Thymus (tissue), 11 donors: ENCODE results near the gene FER1L5. TPM values are rescaled to one million over a fixed set of nuclear protein-coding genes. Genes with fewer than 3 reads are reported as not detected.

Experiments used
- DNase-seq, 9 donors: peaks; one replicate each; pipeline ENCODE4 v3.0.0-alpha.2; 2013; ENCODE audit warnings: low spot score in 9 of 9, low read depth in 6 of 9, missing footprints in 1 of 9
- H3K27ac ChIP-seq, 2 donors: one replicate each; pipeline ENCODE4 v1.5.1; 2013; ENCODE audit warnings: control low read depth in 1 of 2, low read depth in 1 of 2, low read length in 1 of 2, mild to moderate bottlenecking in 1 of 2, moderate library complexity in 1 of 2
- H3K27me3 ChIP-seq, 2 donors: one replicate each; pipeline ENCODE4 v1.5.1; 2013; ENCODE audit warnings: low read length in 1 of 2; ENCODE audit not compliant: control insufficient read depth in 2 of 2, insufficient read depth in 1 of 2
- H3K36me3 ChIP-seq, 2 donors: one replicate each; pipeline ENCODE4 v1.5.1; 2013; ENCODE audit warnings: low read length in 1 of 2, mild to moderate bottlenecking in 1 of 2, moderate library complexity in 1 of 2; ENCODE audit not compliant: control insufficient read depth in 2 of 2, insufficient read depth in 2 of 2
- H3K4me1 ChIP-seq, 2 donors: one replicate each; pipeline ENCODE4 v1.5.1; 2013; ENCODE audit warnings: low read length in 2 of 2; ENCODE audit not compliant: control insufficient read depth in 2 of 2, insufficient read depth in 2 of 2
- H3K4me3 ChIP-seq, 2 donors: one replicate each; pipeline ENCODE4 v1.5.1; 2013; ENCODE audit warnings: low read length in 2 of 2, control low read depth in 1 of 2, mild to moderate bottlenecking in 1 of 2
- H3K9me3 ChIP-seq, 2 donors: one replicate each; pipeline ENCODE4 v1.5.1; 2013; ENCODE audit warnings: low read length in 1 of 2, mild to moderate bottlenecking in 1 of 2; ENCODE audit not compliant: control insufficient read depth in 2 of 2, insufficient read depth in 1 of 2
- WGBS: extraction: QIAGEN DNeasy Blood & Tissue Kit; methylation state at CpG from one replicate; pipeline ENCODE4 v1.1.7; 2013; 5-methylcytosine and 5-hydroxymethylcytosine counted together
- polyA plus RNA-seq: library from polyadenylated mRNA; stranded (reverse); fragments of 200-250 nt; gene quantifications from one replicate; pipeline ENCODE4 v1.2.3, GENCODE V29; 2013
- total RNA-seq: library from RNA; stranded (reverse); fragments of 120-200 nt; gene quantifications from one replicate; pipeline ENCODE4 v1.2.4, GENCODE V29; 2013
- donor health status: healthy.

The FER1L5 gene
- total and polyA plus RNA-seq, 2 donors: 0.05 to 0.09 TPM

- Histone ChIP-seq H3K9me3 (no peaks in the 10 kb centered on the region), H3K36me3 (peaks cover 24 to 29% of the 10 kb centered on the region in 2 donors), H3K27ac (no peak overlapping the region), H3K27me3 (no peaks in the 10 kb centered on the region), H3K4me1 (no peaks in the 10 kb centered on the region), H3K4me3 (no peak overlapping the region)
- 95% methylated on average over 4 of the region's 4 CpGs for WGBS
- DNase-seq: no peak
These were observed 83.6 kb downstream of the FER1L5 start for GRCh38 chr2:96726131-96726530.

- peaks cover 30 to 41% of the 10 kb centered on the region in 2 donors for H3K36me3 ChIP-seq
- no peak for DNase-seq
These were observed 84.9 kb downstream of the FER1L5 start for GRCh38 chr2:96727431-96727830.

GRCh38 chr2:96729748-96730147 is 87.2 kb downstream of the FER1L5 start:
- Histone ChIP-seq H3K4me3 (no peak overlapping the region), H3K27ac (no peak overlapping the region), H3K27me3 (no peaks in the 10 kb centered on the region), H3K4me1 (no peaks in the 10 kb centered on the region), H3K36me3 (peaks cover 49 to 62% of the 10 kb centered on the region in 2 donors), H3K9me3 (no peaks in the 10 kb centered on the region)
- no peak for DNase-seq
- 95% methylated on average over 7 of the region's 7 CpGs for WGBS

More at GRCh38 chr2:96727431-96727830, 84.9 kb downstream of the FER1L5 start:
- no peak overlapping the region for H3K27ac ChIP-seq
- no peak overlapping the region for H3K4me3 ChIP-seq
- H3K27me3 ChIP-seq: no peaks in the 10 kb centered on the region
- H3K4me1 ChIP-seq: no peaks in the 10 kb centered on the region
- 97% methylated on average over 5 of the region's 5 CpGs for WGBS
- H3K9me3 ChIP-seq: no peaks in the 10 kb centered on the region

- H3K4me3 ChIP-seq: no peak overlapping the region
- H3K9me3 ChIP-seq: no peaks in the 10 kb centered on the region
- H3K4me1 ChIP-seq: no peaks in the 10 kb centered on the region
- no peak for DNase-seq
- H3K27ac ChIP-seq: no peak overlapping the region
- no peaks in the 10 kb centered on the region for H3K27me3 ChIP-seq
- 99% methylated on average over 2 of the region's 2 CpGs for WGBS
- H3K36me3 ChIP-seq: peaks cover 53 to 66% of the 10 kb centered on the region in 2 donors
These were observed 87.6 kb downstream of the FER1L5 start for GRCh38 chr2:96730212-96730611.

- DNase-seq: no peak
- peaks cover 47 to 72% of the 10 kb centered on the region in 2 donors for H3K36me3 ChIP-seq
- WGBS: 98% methylated on average over 3 of the region's 3 CpGs
These were observed 91.4 kb downstream of the FER1L5 start for GRCh38 chr2:96733931-96734330.

GRCh38 chr2:96734880-96735583 is 92.5 kb downstream of the FER1L5 start:
- H3K27ac ChIP-seq: no peak overlapping the region
- WGBS: 96% methylated on average over 8 of the region's 8 CpGs

More at GRCh38 chr2:96733931-96734330, 91.4 kb downstream of the FER1L5 start:
- no peaks in the 10 kb centered on the region for H3K9me3 ChIP-seq
- H3K4me1 ChIP-seq: peaks cover 0 to 2% of the 10 kb centered on the region in 2 donors
- no peak overlapping the region for H3K27ac ChIP-seq
- no peaks in the 10 kb centered on the region for H3K27me3 ChIP-seq
- no peak overlapping the region for H3K4me3 ChIP-seq

GRCh38 chr2:96737251-96737650 is 94.7 kb downstream of the FER1L5 start:
- no peaks in the 10 kb centered on the region for H3K27me3 ChIP-seq
- no peak for DNase-seq
- 95% methylated on average over 2 of the region's 2 CpGs for WGBS
- H3K4me3 ChIP-seq: no peak overlapping the region
- H3K9me3 ChIP-seq: no peaks in the 10 kb centered on the region
- no peak overlapping the region for H3K27ac ChIP-seq
- peaks cover 0 to 8% of the 10 kb centered on the region in 2 donors for H3K4me1 ChIP-seq
- H3K36me3 ChIP-seq: peaks cover 31 to 46% of the 10 kb centered on the region in 2 donors

More at GRCh38 chr2:96734880-96735583, 92.5 kb downstream of the FER1L5 start:
- Histone ChIP-seq H3K4me1 (peaks cover 0 to 8% of the 10 kb centered on the region in 2 donors), H3K27me3 (no peaks in the 10 kb centered on the region), H3K4me3 (no peak overlapping the region), H3K36me3 (peaks cover 47 to 66% of the 10 kb centered on the region in 2 donors), H3K9me3 (no peaks in the 10 kb centered on the region)
- DNase-seq: no peak

GRCh38 chr2:96737831-96738230 is 95.3 kb downstream of the FER1L5 start:
- Histone ChIP-seq H3K27ac (no peak overlapping the region), H3K36me3 (peaks cover 29 to 42% of the 10 kb centered on the region in 2 donors), H3K9me3 (no peaks in the 10 kb centered on the region), H3K27me3 (no peaks in the 10 kb centered on the region), H3K4me1 (peaks cover 0 to 8% of the 10 kb centered on the region in 2 donors), H3K4me3 (no peak overlapping the region)
- DNase-seq: no peak
- 92% methylated on average over 2 of the region's 2 CpGs for WGBS

GRCh38 chr2:96739076-96739632 is 96.6 kb downstream of the FER1L5 start:
- Histone ChIP-seq H3K9me3 (no peaks in the 10 kb centered on the region), H3K36me3 (peaks cover 16 to 29% of the 10 kb centered on the region in 2 donors), H3K4me3 (peak overlapping the region; percentile 58 to 80), H3K4me1 (peaks cover 0 to 8% of the 10 kb centered on the region in 2 donors), H3K27ac (peak overlapping the region in 1 of 2 donors; percentile 72), H3K27me3 (no peaks in the 10 kb centered on the region)
- peak in 1 of 9 donors; percentile 6 for DNase-seq
- WGBS: 43% methylated on average over 4 of the region's 4 CpGs
